HL-60/S4 treated with phorbol 12-myristate 13-acetate at 8.2 ng/mL for 4 days and 3 days (cell line): ENCODE data around the gene DNM1.

Experiments used
- in situ Hi-C: fragments of 300-500 bp; cut with MboI; formaldehyde crosslinking; loops from 2 replicates; pipeline ENCODE4 v1.15.0; 2022; ENCODE audit warnings: low sequenced_read_pairs

Gene DNM1

GRCh38 chr9:128204858-128205257 lies 1.7 kb downstream of the DNM1 start:
- in situ Hi-C loops, result no loop called here

GRCh38 chr9:128205296-128205944 lies 2.2 kb downstream of the DNM1 start:
- in situ Hi-C loops, result no loop called here

GRCh38 chr9:128206484-128206883 lies 3.3 kb downstream of the DNM1 start:
- in situ Hi-C loops, result no loop called here

- in situ Hi-C loops, result no loop called here
Observed at GRCh38 chr9:128206916-128207910, 4.0 kb downstream of the DNM1 start.

GRCh38 chr9:128208386-128208785 lies 5.2 kb downstream of the DNM1 start:
- in situ Hi-C loops, result no loop called here

GRCh38 chr9:128208946-128209669 lies 5.9 kb downstream of the DNM1 start:
- in situ Hi-C loops, result no loop called here

- in situ Hi-C loops, result no loop called here
Observed at GRCh38 chr9:128211186-128211980, 8.2 kb downstream of the DNM1 start.

- in situ Hi-C loops, result no loop called here
Observed at GRCh38 chr9:128211981-128212281, 8.8 kb downstream of the DNM1 start.

GRCh38 chr9:128213746-128214497 lies 10.7 kb downstream of the DNM1 start:
- in situ Hi-C loops, result no loop called here

GRCh38 chr9:128214571-128215490 lies 11.7 kb downstream of the DNM1 start:
- in situ Hi-C loops, result no loop called here

GRCh38 chr9:128215491-128216409 lies 12.6 kb downstream of the DNM1 start:
- in situ Hi-C loops, result no loop called here

- in situ Hi-C loops, result no loop called here
Observed at GRCh38 chr9:128216781-128217553, 13.8 kb downstream of the DNM1 start.

- in situ Hi-C loops, result no loop called here
Observed at GRCh38 chr9:128218172-128218517, 15.0 kb downstream of the DNM1 start.

GRCh38 chr9:128218518-128219389 lies 15.6 kb downstream of the DNM1 start:
- in situ Hi-C loops, result no loop called here

GRCh38 chr9:128219831-128220230 lies 16.7 kb downstream of the DNM1 start:
- in situ Hi-C loops, result no loop called here

- in situ Hi-C loops, result no loop called here
Observed at GRCh38 chr9:128222026-128222425, 18.8 kb downstream of the DNM1 start.
